NCI-H146 (cell line): ENCODE results near the gene ZNG1F.
"Not testable (repeated sequence)": the region's sequence is repeated elsewhere in the genome, so short reads cannot be mapped to it uniquely, and the experiment has no call there.

Experiments
- DNase-seq: peaks from one replicate; lab custom pipeline; 2025; lab: John Stamatoyannopoulos, UW

Gene ZNG1F

GRCh38 chr9:41086215-41086614 is 102.9 kb downstream of the ZNG1F start:
- DNase-seq, result not testable (repeated sequence)

GRCh38 chr9:41082358-41082757 is 106.8 kb downstream of the ZNG1F start:
- DNase-seq, result not testable (repeated sequence)
